Right lobe of liver (tissue), 6 donors: Measurements from ENCODE around the gene SGCE. TPM values are rescaled to one million over a fixed set of nuclear protein-coding genes. Genes with fewer than 3 reads are reported as not detected.

Experiments
- ATAC-seq, 4 donors: fragments of 200-7000 bp; cut with Tn5 transposase; one replicate each; pipeline ENCODE4 v1.9.1; 2020; ENCODE audit warnings: mild to moderate bottlenecking in 4 of 4, moderate library complexity in 4 of 4
- DNase-seq, 3 donors: peaks; one replicate each; pipeline ENCODE4 v3.0.0-alpha.2; 2020
- H3K27ac ChIP-seq, 3 donors: fragments of 200-600 bp; one replicate each; pipeline ENCODE4 v1.8.0; 2022
- H3K27me3 ChIP-seq, 2 donors: fragments of 200-600 bp; one replicate each; pipeline ENCODE4 v1.8.0; 2022
- H3K36me3 ChIP-seq, 4 donors: fragments of 200-600 bp; sonication (generic) in 1 of 4; one replicate each; pipeline versions ENCODE4 v1.5.1 to v1.8.0; 2017 to 2022; ENCODE audit warnings: control low read depth in 1 of 4
- H3K4me1 ChIP-seq, 4 donors: fragments of 200-600 bp; sonication (generic) in 1 of 4; one replicate each; pipeline versions ENCODE4 v1.5.1 to v1.8.0; 2017 to 2022; ENCODE audit warnings: control low read depth in 1 of 4
- H3K4me3 ChIP-seq, 3 donors: fragments of 200-600 bp; one replicate each; pipeline ENCODE4 v1.8.0; 2022
- H3K9me3 ChIP-seq, 4 donors: fragments of 200-600 bp; sonication (generic) in 1 of 4; one replicate each; pipeline versions ENCODE4 v1.5.1 to v1.8.0; 2017 to 2022; ENCODE audit warnings: control low read depth in 1 of 4
- POLR2A ChIP-seq: fragments of 450-650 bp; IDR thresholded peaks from one replicate; pipeline ENCODE4 v1.6.1; 2017; ENCODE audit warnings: antibody characterized with exemption, mild to moderate bottlenecking
- WGBS: methylation state at CpG from one replicate; pipeline ENCODE4 v1.1.6; 2018; ENCODE audit warnings: low coverage, low lambda C conversion rate; ENCODE audit not compliant: insufficient coverage; ENCODE audit errors: missing lambda C conversion rate; 5-methylcytosine and 5-hydroxymethylcytosine counted together
- intact Hi-C, 2 donors: fragments of 100-400 bp; cut with DNase I; formaldehyde crosslinking; loops; one replicate each; pipeline versions ENCODE4 v1.11.2 to v1.14.1; 2022
- total RNA-seq, 6 experiments: library from RNA; depleted of rRNA in 2 of 6; stranded (reverse); fragments of >200 nt in 2 of 6; fragmentation: NEBNext Ultra II Directional in 3 of 6; extraction: Animal tissue kit (Norgen Biotek cat#: 25700) in 3 of 6; gene quantifications; one replicate each; pipeline versions ENCODE4 v1.1.0 to v1.2.4, GENCODE V29; 2016 to 2023
- TF ChIP-seq, protein P1 (sequence below), 4 donors: fragments of 200-600 bp in 3 of 4; fragments of 450-650 bp in 1 of 4; IDR thresholded peaks; one replicate each; pipeline versions ENCODE4 v1.5.1 to v1.8.0; 2016 to 2022; ENCODE audit warnings: antibody characterized with exemption in 4 of 4, mild to moderate bottlenecking in 2 of 4
- donor health status: DM: no; HTN: yes; CAD: no.
- donor health status: DM: no; HTN: no; CAD: no.
- donor health status: DM: no; HTN: no; CAD: no.
- donor health status: DM: no; HTN: yes; CAD: no.
- donor health status: DM: no; HTN: yes; CAD: no.

SGCE gene
- total RNA-seq, 6 experiments from 2014 or later, result 4.2 to 17.8 (median 14.8) TPM

DNA sequence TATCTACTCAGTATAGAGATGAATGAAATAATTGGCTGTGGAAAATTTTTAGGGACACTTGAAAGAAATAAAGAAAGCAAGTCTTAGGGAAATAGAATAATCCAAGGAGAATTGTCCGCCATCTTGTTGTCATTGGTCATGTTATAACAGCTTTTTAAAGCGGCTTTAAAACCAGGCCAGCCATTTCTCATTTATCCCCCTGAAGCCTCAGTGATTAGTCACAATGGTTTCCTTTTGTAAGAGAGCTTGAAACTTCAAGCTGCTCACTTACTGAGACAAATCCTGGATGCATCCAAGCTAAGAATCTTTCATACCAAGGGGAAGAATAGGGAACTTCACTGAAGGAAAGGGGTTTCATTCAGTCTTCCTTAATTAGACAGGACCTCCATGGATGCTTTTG is 67.9 kb downstream of the SGCE start:
- Histone ChIP-seq H3K27me3 (no peaks in the 10 kb centered on the region), H3K36me3 (no peaks in the 10 kb centered on the region), H3K4me1 (peaks cover 0 to 11% (median 5%) of the 10 kb centered on the region in 4 donors), H3K4me3 (no peak overlapping the region), H3K9me3 (no peaks in the 10 kb centered on the region), H3K27ac (no peak overlapping the region)
- 97% methylated on average over 2 of the region's 2 CpGs for WGBS
- ATAC-seq (no peak), DNase-seq (no peak)
- intact Hi-C loops, result no loop called here
- TF ChIP-seq, protein P1, sequence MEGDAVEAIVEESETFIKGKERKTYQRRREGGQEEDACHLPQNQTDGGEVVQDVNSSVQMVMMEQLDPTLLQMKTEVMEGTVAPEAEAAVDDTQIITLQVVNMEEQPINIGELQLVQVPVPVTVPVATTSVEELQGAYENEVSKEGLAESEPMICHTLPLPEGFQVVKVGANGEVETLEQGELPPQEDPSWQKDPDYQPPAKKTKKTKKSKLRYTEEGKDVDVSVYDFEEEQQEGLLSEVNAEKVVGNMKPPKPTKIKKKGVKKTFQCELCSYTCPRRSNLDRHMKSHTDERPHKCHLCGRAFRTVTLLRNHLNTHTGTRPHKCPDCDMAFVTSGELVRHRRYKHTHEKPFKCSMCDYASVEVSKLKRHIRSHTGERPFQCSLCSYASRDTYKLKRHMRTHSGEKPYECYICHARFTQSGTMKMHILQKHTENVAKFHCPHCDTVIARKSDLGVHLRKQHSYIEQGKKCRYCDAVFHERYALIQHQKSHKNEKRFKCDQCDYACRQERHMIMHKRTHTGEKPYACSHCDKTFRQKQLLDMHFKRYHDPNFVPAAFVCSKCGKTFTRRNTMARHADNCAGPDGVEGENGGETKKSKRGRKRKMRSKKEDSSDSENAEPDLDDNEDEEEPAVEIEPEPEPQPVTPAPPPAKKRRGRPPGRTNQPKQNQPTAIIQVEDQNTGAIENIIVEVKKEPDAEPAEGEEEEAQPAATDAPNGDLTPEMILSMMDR (IDR thresholded peaks at IDR 0.05), result no peak
- TF ChIP-seq POLR2A, result no peak

DNA sequence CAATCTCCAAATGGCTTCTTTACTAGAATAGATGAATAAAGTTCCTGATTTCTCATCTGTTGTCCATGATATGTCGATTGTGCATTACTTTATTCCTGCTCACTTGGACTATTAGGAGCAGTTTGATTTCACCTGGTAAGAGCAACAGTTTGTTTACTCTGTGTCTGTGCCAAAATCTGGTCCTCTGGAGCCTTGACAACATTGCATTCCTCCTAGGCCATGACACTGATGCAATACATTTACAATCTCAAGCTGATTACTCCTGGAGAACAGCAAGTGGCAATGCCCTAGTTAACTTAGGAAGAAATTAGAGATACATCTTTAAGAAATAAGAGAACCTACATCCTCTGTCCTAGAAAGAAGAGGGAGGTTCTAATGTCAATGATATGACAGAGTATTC is 71.8 kb downstream of the SGCE start:
- TF ChIP-seq, protein P1 (IDR thresholded peaks at IDR 0.05), result no peak
- no peak for TF ChIP-seq POLR2A
- Histone ChIP-seq H3K4me1 (peaks cover 0 to 11% (median 5%) of the 10 kb centered on the region in 4 donors), H3K27me3 (no peaks in the 10 kb centered on the region), H3K27ac (no peak overlapping the region), H3K4me3 (no peak overlapping the region), H3K9me3 (no peaks in the 10 kb centered on the region), H3K36me3 (no peaks in the 10 kb centered on the region)
- 22% methylated on average over 1 of the region's 1 CpG for WGBS
- DNase-seq, result peak in 2 of 3 donors; percentile 19 to 75
- intact Hi-C loops, result no loop called here
- peak; percentile 98 to 100 (median 98) for ATAC-seq

DNA sequence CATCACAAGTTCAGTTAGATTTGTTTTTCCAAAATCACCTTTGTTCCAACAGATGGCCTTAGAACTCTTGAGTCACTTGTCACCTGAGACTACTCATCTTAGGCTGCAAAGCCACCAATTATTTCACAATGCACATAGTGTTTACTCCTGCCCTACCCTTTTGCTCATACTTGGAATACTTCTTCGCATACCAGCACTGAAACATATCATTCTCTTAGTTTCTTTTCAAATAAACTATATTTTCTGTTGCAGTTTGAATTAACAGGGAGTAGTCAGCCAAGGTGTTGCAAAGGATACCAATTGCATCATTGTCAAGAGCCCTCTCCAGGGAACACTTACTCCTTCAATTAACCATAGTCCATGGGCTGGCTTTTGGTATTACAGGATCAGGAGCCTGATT is 75.3 kb downstream of the SGCE start:
- DNase-seq, result no peak
- Histone ChIP-seq H3K36me3 (no peaks in the 10 kb centered on the region), H3K27me3 (no peaks in the 10 kb centered on the region), H3K9me3 (no peaks in the 10 kb centered on the region), H3K27ac (no peak overlapping the region), H3K4me1 (peaks cover 0 to 11% (median 5%) of the 10 kb centered on the region in 4 donors), H3K4me3 (no peak overlapping the region)
- 23% methylated on average over 1 of the region's 1 CpG for WGBS
- TF ChIP-seq, protein P1 (IDR thresholded peaks at IDR 0.05), result no peak
- TF ChIP-seq POLR2A, result no peak
- peak in 2 of 4 donors; percentile 37 to 64 for ATAC-seq
- intact Hi-C loops, result no loop called here

DNA sequence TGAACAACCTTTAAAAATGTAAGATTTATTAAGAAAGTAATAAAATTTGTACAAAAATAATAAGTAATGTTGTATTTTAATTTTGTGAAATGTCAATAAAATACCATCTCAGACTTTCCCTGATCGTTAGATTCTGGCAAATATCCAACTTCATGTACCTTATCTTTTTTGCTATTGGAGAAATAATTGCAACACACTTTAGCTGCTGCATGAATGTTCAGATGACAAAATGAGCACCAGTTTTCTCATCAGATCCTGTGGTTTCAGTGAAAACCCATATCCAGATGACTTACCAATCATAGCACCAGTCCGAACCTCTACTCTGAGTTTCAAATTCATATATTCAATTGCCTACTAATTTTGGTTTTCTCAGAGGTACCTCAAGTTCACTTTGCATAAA is 76.5 kb downstream of the SGCE start:
- Histone ChIP-seq H3K4me3 (no peak overlapping the region), H3K36me3 (no peaks in the 10 kb centered on the region), H3K27me3 (no peaks in the 10 kb centered on the region), H3K4me1 (peaks cover 0 to 10% (median 4%) of the 10 kb centered on the region in 4 donors), H3K9me3 (peaks cover 0 to 7% (median 0%) of the 10 kb centered on the region in 4 donors), H3K27ac (no peak overlapping the region)
- no peak for TF ChIP-seq POLR2A
- TF ChIP-seq, protein P1 (IDR thresholded peaks at IDR 0.05), result no peak
- ATAC-seq (no peak), DNase-seq (no peak)
- WGBS, result 62% methylated on average over 2 of the region's 2 CpGs
- intact Hi-C loops, result no loop called here

DNA sequence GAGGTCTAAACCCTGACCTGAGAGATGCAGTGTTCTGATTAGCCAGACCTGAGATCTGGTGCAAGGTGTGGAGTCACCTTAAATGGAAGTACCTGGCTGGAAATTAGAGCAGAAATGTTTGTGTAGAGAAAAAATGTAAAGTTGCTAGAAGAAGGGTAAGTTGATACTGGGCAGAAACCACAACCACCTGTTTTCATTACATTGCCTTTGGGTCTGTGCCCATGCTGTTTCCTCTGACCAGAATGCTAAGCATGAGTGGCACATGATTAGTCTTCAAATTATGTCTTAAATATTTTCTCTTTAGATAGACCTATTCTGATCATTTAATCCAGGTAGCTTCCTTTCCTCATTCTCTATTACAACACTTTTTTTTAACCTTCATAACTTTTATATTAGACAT is 77.3 kb downstream of the SGCE start:
- intact Hi-C loops, result no loop called here
- Histone ChIP-seq H3K27me3 (no peaks in the 10 kb centered on the region), H3K4me1 (peaks cover 0 to 2% (median under 1%) of the 10 kb centered on the region in 4 donors), H3K4me3 (no peak overlapping the region), H3K9me3 (peaks cover 0 to 7% (median 0%) of the 10 kb centered on the region in 4 donors), H3K27ac (no peak overlapping the region), H3K36me3 (no peaks in the 10 kb centered on the region)
- no peak for ATAC-seq
- TF ChIP-seq, protein P1 (IDR thresholded peaks at IDR 0.05), result no peak
- TF ChIP-seq POLR2A, result no peak
- no peak for DNase-seq
